Stimulated activated CD8-positive, alpha-beta memory T cell treated with anti-CD3 and anti-CD28 coated beads, Interleukin-12 subunit alpha, Interleukin-12 subunit beta, amount 100 ng/mL, for 24 hours (primary cell): Measurements from ENCODE around the gene TMEM53.

Experiments used
- DNase-seq: peaks from one replicate; pipeline ENCODE4 v3.0.0-alpha.2; 2020; ENCODE audit errors: extremely low read depth

Gene TMEM53

DNA sequence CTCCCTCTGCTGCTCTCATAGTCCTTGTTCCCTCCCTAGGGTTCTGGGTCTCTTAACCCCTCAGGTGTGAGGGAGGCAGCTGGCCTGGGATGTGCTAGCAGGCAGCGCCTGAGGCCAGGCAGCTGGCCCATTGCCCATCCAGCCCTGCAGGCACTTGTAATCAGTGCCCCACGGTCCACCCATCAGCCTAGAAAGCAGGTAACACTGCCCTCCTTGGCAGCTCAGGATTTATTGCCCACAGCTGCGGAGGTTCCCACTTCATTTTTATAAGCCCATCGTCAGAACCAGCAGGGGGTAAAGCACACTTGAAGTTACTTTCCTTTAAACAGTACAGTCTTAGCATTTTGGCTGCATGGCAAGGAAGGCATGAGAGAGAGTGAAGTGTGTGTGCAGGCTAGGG, 70.6 kb downstream of the TMEM53 start:
- no peak for DNase-seq
